ENCODE results near the gene SSX2IP. TPM values are rescaled to one million over a fixed set of nuclear protein-coding genes. Genes with fewer than 3 reads are reported as not detected.
A peak's percentile ranks its signal among the peaks of the same experiment; 100 is the strongest.

The SSX2IP gene
- total RNA-seq, 2 experiments from 2014 or later: 10.0 to 12.7 TPM

- no peak overlapping the region for H3K4me3 Mint-ChIP-seq
- DNase-seq (no peak), ATAC-seq (peak; percentile 70)
- H3K27ac Mint-ChIP-seq: peak overlapping the region; percentile 52
- intact Hi-C loops (cut with micrococcal nuclease): no loop called here
- peaks cover 15% of the 10 kb centered on the region for H3K9me3 Mint-ChIP-seq
- H3K4me1 Mint-ChIP-seq (ENCODE audit: low read depth): peaks cover 13% of the 10 kb centered on the region
- H3K36me3 Mint-ChIP-seq (ENCODE audit: low read depth): peaks cover 9% of the 10 kb centered on the region
- ChIA-PET POLR2A (interaction anchor here (0.6 to 1.0 kb wide), 2 partner anchors 20 to 463 kb away, joined by 3 to 4 read pairs; no protein-coding TSS in a partner anchor), CTCF (interaction anchor here (1.0 kb wide), 1 partner anchor 9 kb away, joined by 8 read pairs; no protein-coding TSS in a partner anchor)
- no peak for TF ChIP-seq CTCF (IDR thresholded peaks at IDR 0.05)
- H3K27me3 Mint-ChIP-seq: no peaks in the 10 kb centered on the region
These were observed 78.5 kb downstream of the SSX2IP start for GRCh38 chr1:84611796-84612195.

- Mint-ChIP-seq H3K27ac (no peak overlapping the region), H3K9me3 (peaks cover 20% of the 10 kb centered on the region), H3K27me3 (no peaks in the 10 kb centered on the region), H3K4me3 (no peak overlapping the region), H3K36me3 (ENCODE audit: low read depth) (peaks cover 11% of the 10 kb centered on the region), H3K4me1 (ENCODE audit: low read depth) (peaks cover 13% of the 10 kb centered on the region)
- ATAC-seq: no peak
- ChIA-PET POLR2A (interaction anchor here (1.0 to 1.3 kb wide), 2 partner anchors 10 to 19 kb away, joined by 3 read pairs; no protein-coding TSS in a partner anchor), CTCF (interaction anchor here (1.0 to 1.4 kb wide), 2 partner anchors 9 to 11 kb away, joined by 4 to 8 read pairs; no protein-coding TSS in a partner anchor)
- DNase-seq: no peak
- intact Hi-C loops (cut with micrococcal nuclease): no loop called here
- no peak for TF ChIP-seq CTCF (IDR thresholded peaks at IDR 0.05)
These were observed 79.2 kb downstream of the SSX2IP start for GRCh38 chr1:84611091-84611490.

DNA sequence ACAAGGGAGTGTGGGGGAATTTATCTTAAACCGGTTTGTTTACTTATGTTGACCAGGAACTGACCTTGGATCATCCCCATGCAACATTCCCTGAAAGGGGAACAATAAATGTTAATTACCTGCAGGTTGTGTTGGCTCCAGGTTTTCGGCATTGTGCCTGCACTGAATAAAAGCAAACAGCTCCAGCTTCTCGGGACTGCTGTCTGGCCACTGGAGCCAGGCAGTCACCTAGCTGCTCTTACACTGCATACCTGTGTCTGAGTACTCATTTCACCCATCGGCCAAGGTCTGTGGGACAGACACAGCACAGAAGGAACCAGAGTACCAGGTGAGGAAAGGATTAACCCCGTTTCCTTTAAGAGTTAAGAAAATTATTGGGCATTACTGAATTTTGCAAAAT, 83.3 kb downstream of the SSX2IP start:
- Mint-ChIP-seq H3K27me3 (no peaks in the 10 kb centered on the region), H3K36me3 (ENCODE audit: low read depth) (peaks cover 18% of the 10 kb centered on the region), H3K4me3 (no peak overlapping the region), H3K4me1 (ENCODE audit: low read depth) (peaks cover 7% of the 10 kb centered on the region), H3K27ac (no peak overlapping the region), H3K9me3 (peaks cover 25% of the 10 kb centered on the region)
- intact Hi-C loops (cut with micrococcal nuclease): no loop called here
- DNase-seq (no peak), ATAC-seq (no peak)
- POLR2A ChIA-PET: interaction anchor here (0.7 kb wide), 1 partner anchor 189 kb away, joined by 3 read pairs; no protein-coding TSS in a partner anchor
- CTCF ChIA-PET: interaction anchor here (1.5 to 6.2 kb wide), 2 partner anchors 13 to 117 kb away, joined by 5 to 26 read pairs; no protein-coding TSS in a partner anchor
- TF ChIP-seq CTCF (IDR thresholded peaks at IDR 0.05): no peak

GRCh38 chr1:84605157-84605556, 85.1 kb downstream of the SSX2IP start:
- Mint-ChIP-seq H3K36me3 (ENCODE audit: low read depth) (peaks cover 16% of the 10 kb centered on the region), H3K9me3 (peaks cover 25% of the 10 kb centered on the region), H3K4me1 (ENCODE audit: low read depth) (peaks cover 4% of the 10 kb centered on the region), H3K27me3 (no peaks in the 10 kb centered on the region), H3K27ac (no peak overlapping the region), H3K4me3 (no peak overlapping the region)
- DNase-seq: no peak
- intact Hi-C loops (cut with micrococcal nuclease): no loop called here
- CTCF ChIA-PET: interaction anchor here (1.4 to 6.2 kb wide), 2 partner anchors 14 to 177 kb away, joined by 3 to 26 read pairs; no protein-coding TSS in a partner anchor
- POLR2A ChIA-PET: interaction anchor here (1.7 kb wide), 1 partner anchor 31 kb away, joined by 8 read pairs; the partner anchor contains the start of gene CTBS
- TF ChIP-seq CTCF (IDR thresholded peaks at IDR 0.05): no peak
- no peak for ATAC-seq

All from activated CD8-positive, alpha-beta T cell treated with anti-CD3 and anti-CD28 coated beads for 36 hours (primary cell).